DOHH2 (cell line): ENCODE results near the gene ZBTB46.

Experiments used
- H3F3A ChIP-seq: fragments of 200-600 bp; sonication (generic), shearing (Covaris generic); 2 replicates; pipeline ENCODE4 v1.6.0; 2016; ENCODE audit warnings: antibody characterized with exemption, mild to moderate bottlenecking; ENCODE audit not compliant: control insufficient read depth, insufficient read depth
- H3K27ac ChIP-seq: fragments of 200-600 bp; sonication (generic); 2 replicates; pipeline ENCODE4 v1.5.1; 2014; ENCODE audit warnings: low read depth, mild to moderate bottlenecking, low read length, moderate library complexity
- H3K27me3 ChIP-seq: fragments of 200-600 bp; sonication (generic); 2 replicates; pipeline ENCODE4 v1.6.1; 2014; ENCODE audit warnings: mild to moderate bottlenecking, low read length, mixed read lengths; ENCODE audit not compliant: control insufficient read depth
- H3K36me3 ChIP-seq: fragments of 200-600 bp; sonication (generic); 2 replicates; pipeline ENCODE4 v1.6.1; 2014; ENCODE audit warnings: mild to moderate bottlenecking, low read length, moderate library complexity, mixed read lengths; ENCODE audit not compliant: control insufficient read depth
- H3K4me1 ChIP-seq: fragments of 200-600 bp; sonication (generic); 2 replicates; pipeline ENCODE4 v1.6.1; 2014; ENCODE audit warnings: mild to moderate bottlenecking, low read length, mixed read lengths; ENCODE audit not compliant: control insufficient read depth
- H3K4me2 ChIP-seq: fragments of 200-600 bp; sonication (generic); 2 replicates; pipeline ENCODE4 v1.6.0; 2014; ENCODE audit warnings: mild to moderate bottlenecking, low read length, moderate library complexity
- H3K4me3 ChIP-seq: fragments of 200-600 bp; sonication (generic); 2 replicates; pipeline ENCODE4 v1.5.1; 2014; ENCODE audit warnings: mild to moderate bottlenecking, low read length, mixed read lengths
- H3K79me2 ChIP-seq: fragments of 200-600 bp; sonication (generic); 2 replicates; pipeline ENCODE4 v1.6.1; 2014; ENCODE audit warnings: mild to moderate bottlenecking, low read length, mixed read lengths; ENCODE audit not compliant: control insufficient read depth
- H3K9me2 ChIP-seq: fragments of 200-600 bp; sonication (generic); replicated peaks from 2 replicates; pipeline ENCODE4 v1.6.1; 2014; ENCODE audit warnings: mild to moderate bottlenecking, low read length, mixed read lengths; ENCODE audit not compliant: control insufficient read depth
- H3K9me3 ChIP-seq: fragments of 200-600 bp; sonication (generic); 2 replicates; pipeline ENCODE4 v1.6.1; 2014; ENCODE audit warnings: antibody characterized with exemption, low read length, mixed read lengths; ENCODE audit not compliant: control insufficient read depth, insufficient read depth
- H4K20me1 ChIP-seq: fragments of 200-600 bp; sonication (generic); 2 replicates; pipeline ENCODE4 v1.6.0; 2014; ENCODE audit warnings: low read depth, mild to moderate bottlenecking, antibody characterized with exemption, low read length, moderate library complexity; ENCODE audit not compliant: control insufficient read depth, insufficient read depth
- EZH2phosphoT487 ChIP-seq: fragments of 200-600 bp; sonication (generic); IDR thresholded peaks from 2 replicates; pipeline ENCODE4 v1.6.1; 2017; ENCODE audit warnings: borderline replicate concordance, mild to moderate bottlenecking, antibody characterized with exemption, low read length, moderate library complexity, mixed read lengths
- TF ChIP-seq, protein P1 (sequence below): fragments of 200-600 bp; sonication (generic); IDR thresholded peaks from one replicate; pipeline ENCODE4 v1.5.1; 2014; ENCODE audit warnings: antibody characterized with exemption, mild to moderate bottlenecking, low read depth, low read length; ENCODE audit not compliant: poor library complexity, severe bottlenecking

ZBTB46 gene

GRCh38 chr20:63864978-63865640 lies 34.0 kb upstream of the ZBTB46 start, which contains the start of gene TPD52L2:
Gene TPD52L2, plus strand, starts transcription at chr20:63865270. Its CDS starts 96 bp downstream, at chr20:63865366.
- TF ChIP-seq, protein P1, sequence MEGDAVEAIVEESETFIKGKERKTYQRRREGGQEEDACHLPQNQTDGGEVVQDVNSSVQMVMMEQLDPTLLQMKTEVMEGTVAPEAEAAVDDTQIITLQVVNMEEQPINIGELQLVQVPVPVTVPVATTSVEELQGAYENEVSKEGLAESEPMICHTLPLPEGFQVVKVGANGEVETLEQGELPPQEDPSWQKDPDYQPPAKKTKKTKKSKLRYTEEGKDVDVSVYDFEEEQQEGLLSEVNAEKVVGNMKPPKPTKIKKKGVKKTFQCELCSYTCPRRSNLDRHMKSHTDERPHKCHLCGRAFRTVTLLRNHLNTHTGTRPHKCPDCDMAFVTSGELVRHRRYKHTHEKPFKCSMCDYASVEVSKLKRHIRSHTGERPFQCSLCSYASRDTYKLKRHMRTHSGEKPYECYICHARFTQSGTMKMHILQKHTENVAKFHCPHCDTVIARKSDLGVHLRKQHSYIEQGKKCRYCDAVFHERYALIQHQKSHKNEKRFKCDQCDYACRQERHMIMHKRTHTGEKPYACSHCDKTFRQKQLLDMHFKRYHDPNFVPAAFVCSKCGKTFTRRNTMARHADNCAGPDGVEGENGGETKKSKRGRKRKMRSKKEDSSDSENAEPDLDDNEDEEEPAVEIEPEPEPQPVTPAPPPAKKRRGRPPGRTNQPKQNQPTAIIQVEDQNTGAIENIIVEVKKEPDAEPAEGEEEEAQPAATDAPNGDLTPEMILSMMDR, result no peak
- TF ChIP-seq EZH2phosphoT487, result no peak
- Histone ChIP-seq H3K4me3 (peak within 1 kb of the TSS; percentile 98), H3K79me2 (peaks cover 54% of the 10 kb centered on the region), H4K20me1 (peaks cover 3% of the 10 kb centered on the region; the same call in 1 of the 2 replicates), H3K9me2 (no peaks in the 10 kb centered on the region), H3K27ac (peak within 1 kb of the TSS; percentile 75), H3F3A (peaks cover 3% of the 10 kb centered on the region; the same call in 1 of the 2 replicates), H3K4me1 (peaks cover 14% of the 10 kb centered on the region), H3K36me3 (peaks cover 43% of the 10 kb centered on the region), H3K9me3 (no peaks in the 10 kb centered on the region), H3K4me2 (peak within 1 kb of the TSS; percentile 94), H3K27me3 (no peaks in the 10 kb centered on the region)

DNA sequence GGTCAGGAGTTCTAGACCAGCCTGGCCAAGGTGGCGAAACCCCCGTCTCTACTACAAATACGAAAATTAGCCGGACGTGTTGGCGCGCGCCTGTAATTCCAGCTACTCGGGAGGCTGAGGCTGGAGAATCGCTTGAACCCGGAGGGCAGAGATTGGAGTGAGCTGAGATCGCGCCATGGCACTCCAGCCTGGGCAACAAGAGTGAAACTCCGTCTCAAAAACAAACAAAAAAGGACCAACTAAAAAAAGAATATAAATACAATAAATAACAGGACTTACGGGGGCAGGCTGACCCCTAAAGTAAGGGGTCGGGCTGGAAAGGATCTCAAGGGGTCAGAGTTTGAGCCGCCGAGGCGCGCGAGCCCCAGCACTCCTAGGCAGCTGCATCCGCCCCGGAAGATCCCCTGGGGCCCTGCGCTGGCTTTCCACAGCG lies 33.5 kb upstream of the ZBTB46 start:
- TF ChIP-seq EZH2phosphoT487, result no peak
- TF ChIP-seq, protein P1, result no peak
- Histone ChIP-seq H3K9me3 (no peaks in the 10 kb centered on the region), H3K36me3 (peaks cover 38% of the 10 kb centered on the region), H3K79me2 (peaks cover 54% of the 10 kb centered on the region), H3K9me2 (no peaks in the 10 kb centered on the region), H3F3A (peaks cover 3% of the 10 kb centered on the region; the same call in 1 of the 2 replicates), H3K27ac (peak overlapping the region; percentile 75), H4K20me1 (peaks cover 3% of the 10 kb centered on the region; the same call in 1 of the 2 replicates), H3K4me2 (peak overlapping the region; percentile 94), H3K4me1 (peaks cover 14% of the 10 kb centered on the region), H3K27me3 (no peaks in the 10 kb centered on the region), H3K4me3 (peak overlapping the region; percentile 98)

- H3K27ac ChIP-seq, result peak overlapping the region; percentile 75
- no peaks in the 10 kb centered on the region for H3K9me3 ChIP-seq
- H3K4me2 ChIP-seq, result peak overlapping the region; percentile 94
- peaks cover 16% of the 10 kb centered on the region for H3K4me1 ChIP-seq
- peaks cover 3% of the 10 kb centered on the region; the same call in 1 of the 2 replicates for H4K20me1 ChIP-seq
- peak overlapping the region; percentile 98 for H3K4me3 ChIP-seq
- H3F3A ChIP-seq, result peaks cover 3% of the 10 kb centered on the region; the same call in 1 of the 2 replicates
- TF ChIP-seq, protein P1, result peak; percentile 66
- no peak for TF ChIP-seq EZH2phosphoT487
- H3K9me2 ChIP-seq, result no peaks in the 10 kb centered on the region
- H3K79me2 ChIP-seq, result peaks cover 53% of the 10 kb centered on the region
- no peaks in the 10 kb centered on the region for H3K27me3 ChIP-seq
- H3K36me3 ChIP-seq, result peaks cover 32% of the 10 kb centered on the region
These were observed 32.9 kb upstream of the ZBTB46 start for GRCh38 chr20:63863798-63864544.
